Measurements from ENCODE around the gene HK2.

Gene HK2

GRCh38 chr2:74930811-74931486, 97.0 kb downstream of the HK2 start:
- no CpG with 5 or more reads among the region's 8 CpGs for WGBS, 2 donors (ENCODE audit: extremely low coverage in 2 of 2, insufficient read length in 2 of 2, insufficient replicate concordance in 1 of 2)
- Histone ChIP-seq H2AK5ac (ENCODE audit: low read depth, low read length) (no peak overlapping the region), H4K91ac (ENCODE audit: low read depth, low read length, poor library complexity) (no peak overlapping the region), H3K9ac (ENCODE audit: low read depth, low read length, poor library complexity) (no peak overlapping the region), H3K9me3 (replicated peaks in 1 of 2; ENCODE audit: control insufficient read depth in 2 of 2, insufficient read depth in 1 of 2, low read depth in 1 of 2, low read length in 2 of 2) (peaks cover 0 to 2% of the 10 kb centered on the region in 2 donors), H2BK120ac (ENCODE audit: low read depth, low read length) (no peak overlapping the region), H3K4me3 (ENCODE audit: low read length in 2 of 2) (no peak overlapping the region), H3K4me2 (ENCODE audit: insufficient read depth, low read length, poor library complexity, severe bottlenecking) (no peak overlapping the region), H2BK5ac (ENCODE audit: low read length) (no peak overlapping the region), H3K79me1 (ENCODE audit: low read depth, low read length) (no peaks in the 10 kb centered on the region), H2AFZ (ENCODE audit: low read length) (no peak overlapping the region), H3K23ac (ENCODE audit: low read depth, low read length, poor library complexity) (no peak overlapping the region), H3K4ac (ENCODE audit: low read length) (no peak overlapping the region), H3K27ac (replicated peaks; ENCODE audit: low read length) (no peak overlapping the region), H2BK12ac (ENCODE audit: low read length) (no peak overlapping the region), H4K8ac (ENCODE audit: low read depth, low read length) (no peak overlapping the region), H3K27me3 (ENCODE audit: control insufficient read depth in 3 of 3, insufficient read depth in 3 of 3, low read depth in 1 of 3, low read length in 3 of 3) (peaks cover 0 to 3% (median 0%) of the 10 kb centered on the region in 3 experiments), H3K14ac (ENCODE audit: low read length) (no peak overlapping the region), H3K4me1 (ENCODE audit: control insufficient read depth in 2 of 2, insufficient read depth in 1 of 2, low read depth in 1 of 2, low read length in 2 of 2) (peaks cover 0 to 2% of the 10 kb centered on the region in 2 donors), H3K18ac (ENCODE audit: low read length) (no peak overlapping the region), H3K36me3 (replicated peaks in 1 of 2; ENCODE audit: control insufficient read depth in 2 of 2, insufficient read depth in 2 of 2, low read length in 2 of 2) (no peaks in the 10 kb centered on the region), H2BK15ac (ENCODE audit: low read length) (no peak overlapping the region)
- DNase-seq (ENCODE audit: low spot score), result no peak

GRCh38 chr2:74931940-74932339, 98.0 kb downstream of the HK2 start:
- Histone ChIP-seq H3K79me1 (ENCODE audit: low read depth, low read length) (no peaks in the 10 kb centered on the region), H2AFZ (ENCODE audit: low read length) (no peak overlapping the region), H3K4ac (ENCODE audit: low read length) (no peak overlapping the region), H2BK12ac (ENCODE audit: low read length) (no peak overlapping the region), H3K4me1 (ENCODE audit: control insufficient read depth in 2 of 2, insufficient read depth in 1 of 2, low read depth in 1 of 2, low read length in 2 of 2) (peaks cover 0 to 2% of the 10 kb centered on the region in 2 donors), H2BK5ac (ENCODE audit: low read length) (no peak overlapping the region), H3K9ac (ENCODE audit: low read depth, low read length, poor library complexity) (no peak overlapping the region), H4K91ac (ENCODE audit: low read depth, low read length, poor library complexity) (no peak overlapping the region), H4K8ac (ENCODE audit: low read depth, low read length) (no peak overlapping the region), H2BK120ac (ENCODE audit: low read depth, low read length) (no peak overlapping the region), H3K18ac (ENCODE audit: low read length) (no peak overlapping the region), H3K4me3 (ENCODE audit: low read length in 2 of 2) (no peak overlapping the region), H3K27me3 (ENCODE audit: control insufficient read depth in 3 of 3, insufficient read depth in 3 of 3, low read depth in 1 of 3, low read length in 3 of 3) (peaks cover 0 to 3% (median 0%) of the 10 kb centered on the region in 3 experiments), H2BK15ac (ENCODE audit: low read length) (no peak overlapping the region), H3K36me3 (replicated peaks in 1 of 2; ENCODE audit: control insufficient read depth in 2 of 2, insufficient read depth in 2 of 2, low read length in 2 of 2) (no peaks in the 10 kb centered on the region), H3K27ac (replicated peaks; ENCODE audit: low read length) (no peak overlapping the region), H2AK5ac (ENCODE audit: low read depth, low read length) (no peak overlapping the region), H3K14ac (ENCODE audit: low read length) (no peak overlapping the region), H3K9me3 (replicated peaks in 1 of 2; ENCODE audit: control insufficient read depth in 2 of 2, insufficient read depth in 1 of 2, low read depth in 1 of 2, low read length in 2 of 2) (peaks cover 0 to 2% of the 10 kb centered on the region in 2 donors), H3K23ac (ENCODE audit: low read depth, low read length, poor library complexity) (no peak overlapping the region), H3K4me2 (ENCODE audit: insufficient read depth, low read length, poor library complexity, severe bottlenecking) (no peak overlapping the region)
- no peak for DNase-seq (ENCODE audit: low spot score)
- WGBS, 2 donors (ENCODE audit: extremely low coverage in 2 of 2, insufficient read length in 2 of 2, insufficient replicate concordance in 1 of 2), result no CpG with 5 or more reads among the region's 2 CpGs

GRCh38 chr2:74935975-74936391, 102.1 kb downstream of the HK2 start:
- no peak overlapping the region for H3K4me2 ChIP-seq (ENCODE audit: insufficient read depth, low read length, poor library complexity, severe bottlenecking)

GRCh38 chr2:74937221-74937880, 103.4 kb downstream of the HK2 start:
- Histone ChIP-seq H3K79me1 (ENCODE audit: low read depth, low read length) (no peaks in the 10 kb centered on the region), H3K27ac (replicated peaks; ENCODE audit: low read length) (no peak overlapping the region), H3K36me3 (replicated peaks in 1 of 2; ENCODE audit: control insufficient read depth in 2 of 2, insufficient read depth in 2 of 2, low read length in 2 of 2) (no peaks in the 10 kb centered on the region), H3K23ac (ENCODE audit: low read depth, low read length, poor library complexity) (no peak overlapping the region), H2AFZ (ENCODE audit: low read length) (no peak overlapping the region), H3K4me3 (ENCODE audit: low read length in 2 of 2) (no peak overlapping the region), H2BK5ac (ENCODE audit: low read length) (no peak overlapping the region), H4K8ac (ENCODE audit: low read depth, low read length) (no peak overlapping the region), H2BK12ac (ENCODE audit: low read length) (no peak overlapping the region), H3K27me3 (ENCODE audit: control insufficient read depth in 3 of 3, insufficient read depth in 3 of 3, low read depth in 1 of 3, low read length in 3 of 3) (no peaks in the 10 kb centered on the region), H3K9ac (ENCODE audit: low read depth, low read length, poor library complexity) (no peak overlapping the region), H4K91ac (ENCODE audit: low read depth, low read length, poor library complexity) (no peak overlapping the region), H3K4ac (ENCODE audit: low read length) (no peak overlapping the region), H3K4me1 (ENCODE audit: control insufficient read depth in 2 of 2, insufficient read depth in 1 of 2, low read depth in 1 of 2, low read length in 2 of 2) (peaks cover 0 to 2% of the 10 kb centered on the region in 2 donors), H2BK120ac (ENCODE audit: low read depth, low read length) (no peak overlapping the region), H3K4me2 (ENCODE audit: insufficient read depth, low read length, poor library complexity, severe bottlenecking) (no peak overlapping the region), H3K14ac (ENCODE audit: low read length) (no peak overlapping the region), H2BK15ac (ENCODE audit: low read length) (no peak overlapping the region), H3K9me3 (replicated peaks in 1 of 2; ENCODE audit: control insufficient read depth in 2 of 2, insufficient read depth in 1 of 2, low read depth in 1 of 2, low read length in 2 of 2) (peaks cover 0 to 2% of the 10 kb centered on the region in 2 donors), H2AK5ac (ENCODE audit: low read depth, low read length) (no peak overlapping the region), H3K18ac (ENCODE audit: low read length) (no peak overlapping the region)
- no CpG with 5 or more reads among the region's 6 CpGs for WGBS, 2 donors (ENCODE audit: extremely low coverage in 2 of 2, insufficient read length in 2 of 2, insufficient replicate concordance in 1 of 2)
- no peak for DNase-seq (ENCODE audit: low spot score)

More at GRCh38 chr2:74935975-74936391, 102.1 kb downstream of the HK2 start:
- no peak overlapping the region for H3K9ac ChIP-seq (ENCODE audit: low read depth, low read length, poor library complexity)
- no peak overlapping the region for H3K18ac ChIP-seq (ENCODE audit: low read length)
- no peak overlapping the region for H3K23ac ChIP-seq (ENCODE audit: low read depth, low read length, poor library complexity)
- no peak overlapping the region for H4K8ac ChIP-seq (ENCODE audit: low read depth, low read length)
- H3K4me3 ChIP-seq (ENCODE audit: low read length in 2 of 2), result no peak overlapping the region
- H3K9me3 ChIP-seq (replicated peaks in 1 of 2; ENCODE audit: control insufficient read depth in 2 of 2, insufficient read depth in 1 of 2, low read depth in 1 of 2, low read length in 2 of 2), result peaks cover 0 to 2% of the 10 kb centered on the region in 2 donors
- no peak overlapping the region for H4K91ac ChIP-seq (ENCODE audit: low read depth, low read length, poor library complexity)
- H2BK120ac ChIP-seq (ENCODE audit: low read depth, low read length), result no peak overlapping the region
- no CpG with 5 or more reads among the region's 4 CpGs for WGBS, 2 donors (ENCODE audit: extremely low coverage in 2 of 2, insufficient read length in 2 of 2, insufficient replicate concordance in 1 of 2)
- H2BK12ac ChIP-seq (ENCODE audit: low read length), result no peak overlapping the region
- no peaks in the 10 kb centered on the region for H3K36me3 ChIP-seq (replicated peaks in 1 of 2; ENCODE audit: control insufficient read depth in 2 of 2, insufficient read depth in 2 of 2, low read length in 2 of 2)
- H3K4ac ChIP-seq (ENCODE audit: low read length), result no peak overlapping the region
- H2BK5ac ChIP-seq (ENCODE audit: low read length), result no peak overlapping the region
- H3K79me1 ChIP-seq (ENCODE audit: low read depth, low read length), result no peaks in the 10 kb centered on the region
- peaks cover 0 to 2% of the 10 kb centered on the region in 2 donors for H3K4me1 ChIP-seq (ENCODE audit: control insufficient read depth in 2 of 2, insufficient read depth in 1 of 2, low read depth in 1 of 2, low read length in 2 of 2)
- no peak overlapping the region for H2BK15ac ChIP-seq (ENCODE audit: low read length)
- H3K27me3 ChIP-seq (ENCODE audit: control insufficient read depth in 3 of 3, insufficient read depth in 3 of 3, low read depth in 1 of 3, low read length in 3 of 3), result no peaks in the 10 kb centered on the region
- DNase-seq (ENCODE audit: low spot score), result no peak
- no peak overlapping the region for H2AFZ ChIP-seq (ENCODE audit: low read length)
- H3K14ac ChIP-seq (ENCODE audit: low read length), result no peak overlapping the region
- H3K27ac ChIP-seq (replicated peaks; ENCODE audit: low read length), result no peak overlapping the region
- no peak overlapping the region for H2AK5ac ChIP-seq (ENCODE audit: low read depth, low read length)
